A549 treated with GW870086 at 1 μM for 4 hours (cell line): ENCODE measurements around the gene C1QL1. TPM values are rescaled to one million over a fixed set of nuclear protein-coding genes. Genes with fewer than 3 reads are reported as not detected.

Experiments
- total RNA-seq: library from RNA; stranded (reverse); fragments of 200-300 nt; extraction: Qiagen RNA extraction; gene quantifications from 5 replicates; pipeline ENCODE4 v1.2.3, GENCODE V29; 2022; ENCODE audit warnings: low read depth

C1QL1 gene
- 17.0 to 30.5 TPM (median 28.7 TPM) in 5 replicates for total RNA-seq

GRCh38 chr17:44968225-44969143, at the start of gene C1QL1:
TSS of gene C1QL1 (minus strand) at chr17:44968303. CDS start at chr17:44968048, 255 bp downstream.

GRCh38 chr17:44947461-44948314, 20.4 kb downstream of the C1QL1 start, which contains the start of gene KIF18B:
TSS of gene KIF18B (minus strand) at chr17:44947773. CDS start at chr17:44936344, 11,429 bp downstream.

GRCh38 chr17:44915321-44915726, 52.8 kb downstream of the C1QL1 start, which contains the start of gene GFAP:
TSS of gene GFAP (minus strand) at chr17:44915500. CDS start at chr17:44915486, 14 bp downstream.

Other genes starting within 250 kb of the C1QL1 start
- 1.2 to 2.0 TPM (median 1.8 TPM) in 5 replicates for gene ADAM11, start 209.3 kb downstream of the C1QL1 start, total RNA-seq
- 24.6 to 30.7 TPM (median 28.3 TPM) in 5 replicates for gene GJC1, start 138.0 kb downstream of the C1QL1 start, total RNA-seq
- gene HIGD1B, start 120.4 kb downstream of the C1QL1 start, total RNA-seq, result not detected in 5 replicates
- 143 to 164 TPM (median 147 TPM) in 5 replicates for gene EFTUD2, start 68.9 kb downstream of the C1QL1 start, total RNA-seq
- 0.70 to 1.0 TPM (median 0.98 TPM) in 5 replicates for gene GFAP, start 52.8 kb downstream of the C1QL1 start, total RNA-seq
- 28.5 to 39.8 TPM (median 35.4 TPM) in 5 replicates for gene KIF18B, start 20.5 kb downstream of the C1QL1 start, total RNA-seq
- gene DCAKD, start 83.3 kb upstream of the C1QL1 start, total RNA-seq, result 14.0 to 16.9 TPM (median 16.8 TPM) in 5 replicates
- gene NMT1, start 93.0 kb upstream of the C1QL1 start, total RNA-seq, result 164 to 390 TPM (median 182 TPM) in 5 replicates
- 146 to 212 TPM (median 192 TPM) in 5 replicates for gene PLCD3, start 164.2 kb upstream of the C1QL1 start, total RNA-seq
- 6.0 to 8.2 TPM (median 7.3 TPM) in 5 replicates for gene ACBD4, start 167.4 kb upstream of the C1QL1 start, total RNA-seq
- gene HEXIM1, start 180.2 kb upstream of the C1QL1 start, total RNA-seq, result 42.3 to 53.2 TPM (median 47.9 TPM) in 5 replicates
- gene HEXIM2, start 193.6 kb upstream of the C1QL1 start, total RNA-seq, result 13.8 to 20.2 TPM (median 16.0 TPM) in 5 replicates